HG03575 (cell line): ENCODE measurements around the gene SUPT3H.

ENCODE experiments used
- ATAC-seq: cut with Tn5 transposase; IDR thresholded peaks from one replicate; pipeline ENCODE4 v1.9.1; 2021; ENCODE audit not compliant: unreplicated experiment, insufficient number of reproducible peaks, low FRiP score; ENCODE audit errors: extremely low read depth

SUPT3H gene

GRCh38 chr6:45398075-45398813 lies 20.5 kb upstream of the SUPT3H start:
- no peak for ATAC-seq

DNA sequence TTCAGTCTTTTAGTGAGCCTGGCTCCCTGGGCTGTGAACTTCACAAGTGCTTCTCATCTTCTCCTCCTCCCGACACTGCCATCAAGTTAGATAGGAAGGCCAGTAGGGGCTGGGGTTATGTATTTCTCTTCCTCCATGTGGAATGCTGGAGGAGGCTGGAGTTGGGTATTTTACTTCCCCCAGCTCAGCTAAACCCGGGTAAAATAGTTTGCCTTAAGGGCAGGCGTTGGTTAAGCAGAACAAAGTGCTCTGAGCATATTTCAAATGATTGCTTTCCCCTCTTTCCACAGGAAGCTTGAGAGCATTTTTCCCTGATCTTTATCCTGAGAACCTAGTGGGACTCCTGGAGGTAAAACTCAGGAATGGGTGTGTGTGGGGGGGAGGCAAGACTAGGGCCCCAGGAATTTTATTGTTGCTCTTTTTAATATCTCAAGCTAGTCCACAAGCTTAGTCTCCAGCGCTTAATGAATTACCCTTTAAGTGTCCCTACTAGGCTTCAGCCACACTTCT lies 16.9 kb upstream of the SUPT3H start:
- ATAC-seq: no peak

- ATAC-seq: no peak
Observed at GRCh38 chr6:45388328-45388727, 10.6 kb upstream of the SUPT3H start.

DNA sequence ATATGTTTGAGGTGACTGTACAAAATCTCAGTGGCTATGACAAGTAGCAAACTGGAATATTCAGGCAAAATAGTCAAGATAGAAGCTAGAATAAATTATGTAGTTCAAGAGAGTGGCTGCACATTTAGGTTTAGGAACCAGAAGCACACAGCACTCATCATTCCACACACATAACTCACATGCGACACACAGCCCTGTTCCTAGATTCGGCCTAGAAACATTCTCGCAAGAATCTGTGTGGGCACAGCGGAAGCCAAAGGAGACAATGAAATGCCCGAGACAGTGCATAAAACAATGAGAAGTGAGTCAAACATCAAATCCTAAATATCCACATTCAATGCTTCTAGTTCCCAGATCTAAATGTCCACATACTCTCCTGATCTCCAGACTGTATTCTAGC lies 9.5 kb upstream of the SUPT3H start:
- ATAC-seq: no peak

DNA sequence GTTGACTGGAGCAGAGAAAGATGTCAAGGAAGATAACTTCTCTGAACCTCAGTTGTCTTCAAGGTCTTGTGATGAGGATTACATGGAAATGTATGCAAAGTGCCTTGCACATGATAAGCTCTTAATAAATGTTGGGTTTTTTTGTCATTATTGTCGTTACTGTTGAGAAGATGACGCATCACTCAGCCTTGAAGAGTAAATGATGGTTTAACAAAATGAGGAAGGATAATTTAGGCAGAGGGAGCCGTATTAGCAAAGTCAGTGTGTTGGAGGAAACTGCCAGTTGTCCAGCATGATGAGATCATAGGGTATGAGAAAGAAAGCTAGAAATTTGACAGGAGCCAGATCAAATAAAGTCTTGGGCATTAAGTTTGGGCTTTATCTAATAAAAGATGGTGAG lies 8.8 kb upstream of the SUPT3H start:
- ATAC-seq: no peak

GRCh38 chr6:45382391-45382790 lies 4.7 kb upstream of the SUPT3H start:
- no peak for ATAC-seq

DNA sequence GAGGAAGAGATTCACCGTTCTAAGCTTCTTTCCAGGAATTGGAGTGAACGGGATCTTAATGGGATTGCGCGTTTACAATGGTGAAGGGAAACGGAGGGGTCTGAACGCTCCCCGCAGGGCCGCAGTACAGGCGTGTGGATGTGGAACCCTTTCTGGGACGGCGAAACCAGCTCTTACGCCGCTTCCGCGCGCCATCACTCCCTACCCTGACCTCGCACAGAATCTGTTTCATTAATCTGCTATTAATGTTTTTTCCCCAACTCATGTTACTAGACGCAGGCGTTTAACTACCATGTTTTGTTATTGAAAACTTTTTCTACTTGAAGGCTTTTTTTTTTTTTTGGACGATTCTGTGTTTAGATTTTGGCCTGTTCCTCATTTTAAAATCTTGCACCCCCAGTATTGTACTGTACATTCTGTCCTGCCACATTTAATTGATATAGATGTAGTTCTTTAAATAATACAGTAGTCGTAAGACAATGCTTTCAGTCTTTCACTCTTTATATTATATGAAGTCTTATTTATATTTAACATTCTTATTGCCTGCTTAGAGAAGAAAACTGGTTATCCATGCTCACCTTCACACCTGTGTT lies 696 bp upstream of the SUPT3H start:
- peak; percentile 7 for ATAC-seq

- no peak for ATAC-seq
Observed at GRCh38 chr6:45377043-45377553, 636 bp downstream of the SUPT3H start.

DNA sequence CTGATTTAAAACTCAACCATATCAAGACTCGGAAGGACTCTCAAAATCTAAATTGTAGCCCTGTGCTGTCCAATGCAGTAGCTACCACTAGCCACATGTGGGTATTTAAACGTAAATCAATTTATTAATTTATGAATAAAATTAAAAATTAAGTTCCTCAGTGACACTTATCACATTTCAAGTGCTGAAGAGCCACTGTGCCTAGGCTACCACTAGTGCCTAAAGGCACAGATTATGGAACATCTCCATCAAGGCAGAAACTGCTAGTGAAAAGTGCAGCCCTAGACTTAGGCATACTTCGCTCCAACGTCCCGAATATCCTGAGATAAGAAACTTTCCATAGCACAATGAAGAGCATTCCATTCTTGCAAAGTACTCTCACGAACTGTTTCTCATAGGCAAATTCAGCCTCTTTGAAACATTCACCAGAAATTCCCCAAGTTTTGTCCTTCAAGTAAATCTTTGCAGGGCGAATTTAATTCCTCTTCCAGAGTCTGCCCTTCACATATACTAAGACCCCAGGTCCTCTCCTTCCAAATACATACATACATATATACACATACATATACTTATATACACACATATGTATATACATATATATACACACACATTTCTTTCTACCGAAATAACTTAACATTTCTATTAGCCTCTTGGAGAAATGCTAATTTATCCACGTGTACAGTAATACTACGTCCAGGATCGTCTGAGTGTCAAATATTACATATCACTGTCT lies 1.3 kb downstream of the SUPT3H start:
- no peak for ATAC-seq

GRCh38 chr6:45375449-45375848 lies 2.3 kb downstream of the SUPT3H start:
- no peak for ATAC-seq

- ATAC-seq: no peak
Observed at GRCh38 chr6:45371924-45372573, 5.7 kb downstream of the SUPT3H start.

GRCh38 chr6:45369870-45370269 lies 7.9 kb downstream of the SUPT3H start:
- ATAC-seq: no peak

DNA sequence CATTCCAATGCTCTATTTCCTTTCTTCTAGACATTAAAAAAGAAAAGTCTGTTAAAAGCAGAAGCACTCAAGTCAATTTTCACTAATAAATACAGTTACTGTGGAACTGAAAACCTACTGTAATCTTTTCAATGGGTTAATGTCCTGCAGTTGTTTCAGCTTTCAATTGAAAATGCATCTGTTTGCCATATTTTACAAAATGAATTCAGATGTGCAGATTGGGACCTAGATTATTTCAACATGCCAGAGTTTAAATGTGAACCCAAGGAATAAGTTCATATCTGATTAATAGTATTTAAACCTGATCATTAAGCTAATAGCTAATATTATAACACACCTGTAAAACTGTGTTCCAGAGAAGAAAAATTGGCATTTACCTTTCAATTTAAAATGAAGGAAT lies 9.7 kb downstream of the SUPT3H start:
- no peak for ATAC-seq

- ATAC-seq: no peak
Observed at GRCh38 chr6:45366534-45366933, 11.2 kb downstream of the SUPT3H start.

DNA sequence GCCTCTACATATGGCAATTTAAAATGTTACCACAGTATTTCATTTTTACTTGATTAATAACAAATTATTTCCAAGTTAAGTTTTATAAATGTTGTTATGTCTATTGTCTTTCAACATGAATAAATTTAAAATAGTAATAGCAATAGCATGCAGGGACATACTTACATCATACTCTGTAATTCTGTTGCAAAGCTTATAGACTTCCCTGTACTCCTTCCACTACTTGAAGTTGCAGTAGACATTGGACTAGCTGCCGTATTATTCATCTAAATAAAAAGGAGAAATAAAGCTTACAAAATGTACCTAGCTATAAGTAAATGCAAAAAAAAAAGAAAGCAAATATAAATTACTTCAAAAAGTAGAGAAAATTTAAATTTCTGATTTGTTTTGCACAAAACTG lies 12.7 kb downstream of the SUPT3H start:
- ATAC-seq: no peak

DNA sequence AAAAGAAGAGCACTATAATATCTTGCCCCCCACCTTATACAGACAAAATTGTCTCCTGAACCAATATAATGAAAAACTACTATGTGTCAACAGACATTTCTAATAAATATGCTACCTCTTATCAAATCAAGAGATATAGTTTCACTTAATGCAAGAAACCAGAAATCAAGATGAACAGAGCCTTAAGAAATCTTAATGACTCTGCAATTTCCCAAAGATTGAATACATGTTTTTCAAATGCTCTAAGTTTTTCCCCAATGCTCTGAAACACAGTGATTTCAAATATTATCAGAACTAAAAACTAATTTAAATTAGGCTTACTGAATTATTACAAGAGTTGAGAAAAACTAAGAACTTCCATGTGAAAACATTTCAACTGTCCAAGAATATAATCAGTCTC lies 13.3 kb downstream of the SUPT3H start:
- no peak for ATAC-seq

DNA sequence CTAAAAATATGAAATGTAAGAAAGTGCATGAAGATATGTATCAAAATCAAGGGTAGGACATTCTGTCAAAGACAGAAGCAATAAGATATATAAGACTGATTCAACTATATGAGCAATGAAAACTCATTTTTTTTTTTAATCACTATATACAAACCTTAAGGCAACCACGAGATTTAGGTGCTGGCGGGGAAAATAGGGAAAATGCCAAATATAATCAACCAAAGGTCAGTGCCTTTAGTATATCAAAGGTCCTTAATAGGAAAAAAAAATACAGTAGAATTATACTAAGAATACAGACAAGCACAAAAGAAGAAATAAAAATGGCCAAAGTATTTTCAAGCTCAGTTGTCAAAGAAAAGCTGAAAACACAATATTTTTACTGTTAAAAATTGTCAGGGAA lies 24.1 kb downstream of the SUPT3H start:
- no peak for ATAC-seq

DNA sequence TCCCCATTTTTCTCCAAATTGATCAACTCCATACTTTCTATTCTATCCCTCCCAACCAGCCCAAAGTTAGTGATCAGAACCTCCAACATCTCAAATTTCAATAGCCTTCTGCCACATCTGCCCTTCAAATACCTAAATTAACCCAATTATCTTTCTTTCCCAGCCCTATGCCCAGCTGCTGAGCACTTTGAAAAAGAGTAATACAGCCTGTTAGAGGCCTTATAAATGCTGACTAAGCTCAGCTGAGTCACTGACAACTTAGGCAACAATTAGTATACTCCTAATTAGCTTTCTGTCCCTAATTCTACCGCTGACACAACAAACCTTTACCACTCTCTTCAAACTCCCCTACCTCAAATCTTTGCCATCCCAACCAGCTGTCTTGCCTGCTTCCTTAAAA lies 26.1 kb downstream of the SUPT3H start:
- ATAC-seq: no peak

DNA sequence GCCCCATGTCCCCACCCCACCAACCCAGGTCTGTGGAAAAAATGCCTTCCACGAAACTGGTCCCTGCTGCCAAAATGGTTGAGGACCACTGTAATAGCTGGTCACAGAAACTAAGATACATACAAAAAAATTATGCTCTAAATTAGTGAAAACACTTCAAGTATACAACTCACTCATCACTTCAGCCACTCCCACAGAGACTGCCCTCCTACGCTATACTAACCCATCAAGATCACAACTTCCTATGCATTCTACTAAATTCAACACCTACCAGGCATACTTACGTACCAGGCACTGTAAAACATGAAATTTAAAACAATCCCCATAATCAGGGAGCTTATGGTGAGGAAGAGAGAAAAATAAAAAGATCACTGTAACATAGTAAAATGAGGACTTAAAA lies 26.7 kb downstream of the SUPT3H start:
- no peak for ATAC-seq
